Activated T-cell treated with anti-CD3 and anti-CD28 coated beads for 1 hour (primary cell): ENCODE data around the gene NFX1.
A peak's percentile ranks its signal among the peaks of the same experiment; 100 is the strongest.

Source experiments
- DNase-seq: peaks from one replicate; pipeline ENCODE4 v3.0.0-alpha.2; 2020; ENCODE audit warnings: low read depth

The NFX1 gene

DNA sequence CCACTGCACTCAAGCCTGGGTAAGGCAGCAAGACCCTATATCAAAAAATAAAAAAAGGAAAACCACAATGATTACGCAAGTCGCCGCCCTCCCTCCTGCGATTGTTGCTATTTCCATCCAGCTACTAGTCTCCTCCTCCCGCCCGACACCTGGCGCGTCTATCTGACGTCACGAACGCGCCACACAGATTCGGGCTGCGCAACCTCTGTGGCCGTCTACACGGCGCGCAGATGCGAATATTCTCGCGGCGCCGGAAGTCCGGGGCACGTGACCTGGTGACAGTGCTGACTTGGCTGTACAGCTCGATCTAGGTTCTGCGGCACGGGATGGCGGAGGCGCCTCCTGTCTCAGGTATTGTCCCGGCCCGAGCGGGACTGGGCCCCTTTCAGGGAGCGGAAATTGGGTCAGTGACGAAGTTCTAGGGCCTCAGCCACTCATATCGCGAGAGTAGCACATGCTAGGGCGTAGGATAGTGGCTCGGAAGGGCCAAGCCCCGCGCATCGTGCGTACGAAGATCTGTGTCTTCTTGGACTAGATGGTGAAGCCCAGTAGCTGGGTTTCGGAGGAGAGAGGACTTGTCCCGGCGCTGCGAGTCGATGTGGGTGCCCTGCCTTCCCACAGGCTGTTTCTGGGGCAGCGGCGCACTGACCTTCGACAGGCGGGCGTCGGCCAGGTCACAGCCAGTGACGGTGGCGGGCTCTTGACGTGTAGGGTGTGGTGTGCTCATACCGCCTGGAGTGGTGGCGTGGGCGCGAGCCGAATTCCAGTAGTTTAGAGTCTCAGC is at the start of gene NFX1:
Gene NFX1, plus strand, starts transcription at position 270 of the 784 bp plus-strand sequence. Its CDS starts 57 bp downstream, at position 327.
- DNase-seq, result peak; percentile 95

DNA sequence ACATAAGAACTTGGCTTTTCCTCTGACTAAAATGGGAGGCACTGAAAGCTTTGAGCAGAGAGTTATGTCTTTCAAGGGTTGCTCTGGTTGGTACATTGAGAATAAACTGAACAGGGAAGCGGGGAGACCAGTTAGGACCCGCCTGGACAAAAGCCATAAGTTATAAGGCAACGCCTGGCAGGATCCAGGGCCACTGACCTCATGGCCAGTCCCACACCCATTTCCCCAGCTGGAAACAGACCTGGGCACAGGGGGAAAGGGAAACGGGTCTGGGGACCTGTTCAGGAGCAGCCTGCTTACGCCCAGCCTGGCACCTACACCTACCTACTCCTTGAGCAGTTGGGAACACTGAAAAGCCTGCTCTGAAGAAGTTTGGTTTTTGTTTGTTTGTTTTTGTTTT is 49.0 kb upstream of the NFX1 start:
- no peak for DNase-seq

GRCh38 chr9:33242609-33243134 is 47.6 kb upstream of the NFX1 start:
- no peak for DNase-seq

DNA sequence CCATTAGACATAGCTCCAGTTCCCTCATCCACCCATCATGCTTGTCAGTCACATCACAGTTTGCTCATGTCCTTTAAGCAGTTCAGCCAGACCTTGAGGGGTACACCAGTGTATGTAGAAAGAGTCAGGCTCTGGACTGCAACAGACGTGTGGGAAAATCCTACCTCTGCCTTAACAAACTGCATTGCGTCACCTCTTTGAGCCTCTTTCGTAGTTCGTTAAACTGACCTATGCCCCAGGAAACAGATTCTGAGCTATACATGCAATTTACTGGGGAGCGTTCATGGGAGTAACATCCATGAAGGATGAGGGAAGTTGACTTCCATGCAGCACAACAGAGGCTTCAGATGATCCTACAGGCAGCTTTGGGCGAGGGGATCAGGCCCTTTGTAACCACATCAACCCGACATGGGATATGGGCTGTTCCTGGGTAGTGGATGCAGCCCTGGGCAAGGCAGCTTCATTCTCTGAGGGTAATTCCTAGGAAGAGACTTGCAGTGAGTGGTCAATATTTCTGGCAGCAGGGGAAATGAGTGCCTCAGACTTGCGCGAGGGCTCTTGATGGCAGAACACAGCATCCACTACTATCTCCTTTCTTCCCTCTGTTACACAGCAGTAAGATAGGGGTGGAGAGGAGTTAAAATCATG is 46.1 kb upstream of the NFX1 start:
- no peak for DNase-seq

GRCh38 chr9:33245341-33245740 is 45.0 kb upstream of the NFX1 start:
- no peak for DNase-seq

DNA sequence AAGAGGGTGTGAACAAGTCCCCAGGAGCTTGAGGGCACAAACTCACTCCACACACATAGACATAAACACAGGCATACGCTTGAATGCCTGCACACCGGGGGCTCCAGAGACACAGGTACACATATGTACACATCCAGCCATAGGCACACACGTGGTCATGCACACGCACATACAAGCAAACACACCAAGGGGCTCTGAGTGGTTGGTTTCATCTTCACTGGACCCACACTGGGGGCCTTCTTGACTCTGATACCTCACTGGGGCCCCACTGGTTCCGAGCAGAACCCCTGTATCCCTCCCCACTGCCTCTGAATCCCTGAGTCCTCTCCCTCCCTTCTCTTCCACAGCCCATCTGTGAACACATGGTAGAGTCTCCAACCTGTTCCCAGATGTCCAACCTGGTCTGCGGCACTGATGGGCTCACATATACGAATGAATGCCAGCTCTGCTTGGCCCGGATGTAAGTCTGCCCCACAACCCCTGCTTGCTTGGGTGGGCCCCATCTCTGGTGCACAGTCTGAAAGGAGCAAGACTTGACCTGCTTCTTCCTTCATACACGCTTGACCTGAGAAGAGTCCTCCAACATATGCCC is 44.0 kb upstream of the NFX1 start:
- DNase-seq, result no peak

- no peak for DNase-seq
These were observed 41.7 kb upstream of the NFX1 start for GRCh38 chr9:33248606-33249005.

GRCh38 chr9:33249087-33249658 is 41.1 kb upstream of the NFX1 start:
- no peak for DNase-seq

- no peak for DNase-seq
These were observed 40.3 kb upstream of the NFX1 start for GRCh38 chr9:33249983-33250382.

DNA sequence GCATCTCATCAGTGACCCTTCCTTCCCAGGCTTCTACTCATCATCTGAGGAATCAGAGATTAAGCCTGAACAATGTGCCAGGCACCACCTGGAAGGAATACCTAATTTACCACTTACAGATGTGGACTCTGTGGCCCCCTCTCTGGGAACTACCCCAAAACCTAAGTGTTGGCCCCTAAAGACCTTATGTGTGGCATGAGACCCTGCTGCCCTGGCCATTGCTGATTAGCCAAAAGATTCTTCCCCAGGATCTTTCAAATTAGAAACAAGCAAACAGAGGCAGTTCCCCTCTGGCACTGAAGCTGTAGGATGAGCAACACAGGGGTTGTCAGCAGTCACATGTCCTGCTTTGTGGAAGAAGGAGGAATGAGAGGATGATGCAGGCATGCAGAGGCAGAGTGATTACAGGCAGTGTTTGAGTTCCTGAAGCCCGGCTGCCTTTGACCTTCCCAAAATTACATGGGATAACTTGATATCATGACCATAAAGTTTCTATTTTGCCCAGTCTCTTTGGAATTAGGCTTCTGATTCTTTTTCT is 39.8 kb upstream of the NFX1 start:
- DNase-seq, result no peak

DNA sequence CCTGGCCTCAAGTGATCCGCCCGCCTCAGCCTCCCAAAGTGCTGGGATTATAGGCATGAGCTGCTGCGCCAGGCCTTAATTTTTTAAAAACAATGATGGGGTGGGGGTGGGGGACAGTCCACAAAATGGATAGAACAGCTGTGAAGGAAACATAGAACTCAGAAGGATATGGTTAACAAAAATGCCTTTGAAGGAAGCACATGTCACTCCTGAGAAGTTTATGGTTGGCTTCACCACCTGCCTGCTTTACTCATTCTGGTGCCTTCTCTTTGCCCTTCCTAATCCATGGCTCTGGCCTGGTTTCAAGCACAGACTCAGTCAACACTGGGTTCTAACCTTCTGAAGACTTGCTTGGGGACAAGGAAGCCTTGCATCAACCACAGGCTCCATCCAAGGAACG is 36.1 kb upstream of the NFX1 start:
- no peak for DNase-seq

DNA sequence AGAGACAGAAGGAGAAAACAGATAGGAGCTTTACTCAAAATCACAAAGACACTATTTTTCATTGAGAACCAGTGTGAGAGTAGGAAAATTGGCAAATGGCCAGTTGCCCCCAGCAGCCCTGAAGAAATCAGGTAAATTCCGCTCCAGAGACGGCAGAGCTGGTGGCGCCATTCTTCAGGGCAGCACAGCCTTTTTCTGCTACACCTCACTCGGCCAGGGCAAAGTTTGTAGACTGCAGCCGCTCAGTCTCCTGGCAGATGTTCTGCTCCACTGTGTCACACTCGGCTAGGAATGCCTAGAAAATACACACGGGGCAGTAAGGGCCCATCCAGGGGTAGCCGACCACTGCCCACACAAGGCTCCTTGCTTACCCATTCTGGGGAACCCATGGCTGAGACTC is 35.3 kb upstream of the NFX1 start:
- DNase-seq, result no peak

DNA sequence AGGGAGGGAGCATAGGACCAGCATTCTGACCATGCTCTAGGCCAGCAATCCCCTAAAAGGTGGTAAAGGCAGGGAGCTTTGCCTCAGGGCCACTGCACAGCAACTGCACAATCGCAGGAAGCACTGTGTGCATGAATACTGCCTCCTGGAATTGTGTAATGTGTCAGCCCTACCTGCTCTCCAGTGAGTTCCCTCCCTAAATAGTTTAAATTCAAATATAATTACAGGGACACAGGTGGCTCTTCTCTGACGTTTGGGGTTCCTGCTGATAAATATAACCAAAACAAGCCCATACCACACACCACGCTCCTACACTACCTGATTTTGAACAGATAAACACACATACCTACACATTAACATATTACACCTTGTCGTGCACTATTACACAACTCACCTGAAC is 34.8 kb upstream of the NFX1 start:
- no peak for DNase-seq

- no peak for DNase-seq
These were observed 34.1 kb upstream of the NFX1 start for GRCh38 chr9:33256236-33256635.

DNA sequence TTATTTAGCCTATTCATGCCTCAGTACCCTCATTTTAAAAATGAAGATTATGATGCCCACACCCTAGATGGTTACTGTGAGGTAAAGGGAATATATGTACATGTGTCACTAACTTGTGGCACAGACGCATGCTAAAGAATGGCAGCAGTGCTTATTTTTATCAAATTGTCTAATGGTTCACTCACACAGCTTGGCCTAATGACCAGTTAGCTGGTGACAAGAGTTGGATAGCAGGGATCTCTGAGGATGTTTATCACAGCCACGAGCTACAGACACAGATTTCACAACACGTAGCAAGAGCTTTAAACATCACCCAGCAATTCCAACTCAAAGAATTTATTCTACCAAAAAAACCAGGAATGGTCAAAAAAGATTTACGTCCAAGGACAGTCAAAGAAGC is 33.0 kb upstream of the NFX1 start:
- no peak for DNase-seq

- DNase-seq, result no peak
These were observed 29.9 kb upstream of the NFX1 start for GRCh38 chr9:33260372-33260771.

DNA sequence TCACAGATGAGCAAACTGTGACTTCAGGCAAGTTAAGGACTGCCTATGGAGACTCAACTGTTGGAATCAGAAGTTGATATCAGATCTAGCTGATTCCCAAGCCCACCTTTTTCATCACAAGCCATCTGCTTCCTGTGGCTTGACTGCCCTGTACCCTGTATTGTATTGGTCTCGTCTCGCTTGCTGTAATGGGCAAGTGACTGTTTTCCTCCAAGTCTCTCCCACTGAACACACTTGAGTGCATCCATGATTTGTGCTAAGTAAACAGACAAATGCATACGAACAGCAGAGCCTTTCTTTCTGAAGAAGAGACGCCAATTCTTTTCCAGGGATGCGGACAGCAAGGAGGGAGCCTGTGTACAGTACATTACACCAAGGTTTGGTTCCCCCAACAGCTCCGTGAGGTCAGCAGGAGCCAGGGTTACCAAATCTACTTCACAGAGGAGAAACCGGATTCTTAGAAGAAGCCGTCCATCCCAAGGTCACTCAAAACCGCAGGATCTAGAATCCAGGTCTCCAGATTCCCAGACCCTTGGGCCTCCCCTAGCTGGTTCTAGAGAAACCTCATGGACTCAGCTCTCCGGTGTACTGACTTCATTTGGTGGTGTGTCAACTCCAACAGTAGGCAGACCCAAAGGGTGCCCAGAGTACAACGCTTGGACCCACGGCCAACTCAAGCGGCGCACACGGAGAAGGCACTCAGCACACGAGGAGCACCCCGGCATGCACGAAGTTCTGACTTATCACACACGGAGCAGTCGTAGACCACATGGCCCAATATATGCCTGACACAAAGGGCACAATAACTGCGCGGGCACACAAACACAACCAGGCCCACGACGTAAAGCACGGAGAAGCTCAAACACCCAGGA is 26.9 kb upstream of the NFX1 start:
- no peak for DNase-seq

DNA sequence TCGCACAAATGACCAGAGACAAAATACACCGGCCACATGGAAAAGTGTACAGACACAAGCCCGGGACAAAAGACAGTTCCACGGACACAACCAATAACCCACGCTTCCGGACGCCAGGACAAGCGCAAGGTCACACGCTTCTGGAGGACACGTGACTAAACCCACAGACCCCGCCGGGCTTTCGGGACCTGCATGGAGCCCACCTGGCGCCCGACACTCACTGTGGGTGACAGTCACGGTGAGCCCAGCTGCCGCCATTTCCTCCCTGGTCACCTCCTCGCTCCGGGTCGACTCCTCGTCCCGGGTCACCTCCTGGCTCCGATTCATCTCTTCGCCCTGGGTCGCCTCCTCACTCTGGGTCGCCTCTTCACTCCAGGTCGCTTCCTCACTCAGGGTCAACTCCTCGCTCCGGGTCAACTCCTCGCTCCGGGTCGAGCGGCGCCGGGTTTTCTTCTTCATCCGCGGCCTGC is 26.3 kb upstream of the NFX1 start:
- peak; percentile 18 for DNase-seq

GRCh38 chr9:33264473-33265177 is 25.7 kb upstream of the NFX1 start, which contains the start of the genes BAG1 and CHMP5:
TSS of gene BAG1 (minus strand) at chr9:33264708.
TSS of gene CHMP5 (plus strand) at chr9:33265049. CDS start at chr9:33265079, 30 bp downstream.
- DNase-seq, result peak; percentile 100

DNA sequence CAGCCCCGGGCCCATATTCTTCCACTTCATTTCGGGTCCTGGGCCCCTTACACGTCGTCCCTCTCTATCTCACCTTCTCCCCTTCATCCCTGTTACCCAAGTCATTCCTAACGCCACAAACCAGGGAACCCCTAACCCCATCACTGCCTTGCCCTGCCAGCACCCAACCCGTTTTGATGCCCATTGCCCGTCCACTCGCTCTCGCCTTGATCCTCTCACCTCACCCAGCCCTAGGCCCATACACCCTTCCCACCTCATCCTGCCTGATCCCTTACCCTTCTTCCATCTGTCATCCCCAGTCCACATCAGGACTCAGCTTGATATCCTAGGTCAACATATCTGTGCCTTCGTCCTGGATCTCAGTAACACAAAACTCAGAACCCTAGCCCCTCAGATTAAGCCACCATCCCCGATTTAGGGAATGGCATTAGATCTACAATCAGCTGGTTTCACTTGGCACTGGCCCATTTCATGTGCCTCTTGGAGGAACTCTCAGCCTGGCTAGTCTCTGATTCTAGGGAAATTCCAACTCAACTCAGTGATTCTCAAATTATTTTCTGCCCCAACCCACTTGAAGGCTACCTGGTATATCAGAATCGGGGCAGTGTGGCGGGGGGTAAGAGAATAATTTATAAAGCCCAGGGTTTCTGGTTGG is 25.0 kb upstream of the NFX1 start:
- DNase-seq, result no peak
